ENCODE data around the gene BACE1.

The BACE1 gene

DNA sequence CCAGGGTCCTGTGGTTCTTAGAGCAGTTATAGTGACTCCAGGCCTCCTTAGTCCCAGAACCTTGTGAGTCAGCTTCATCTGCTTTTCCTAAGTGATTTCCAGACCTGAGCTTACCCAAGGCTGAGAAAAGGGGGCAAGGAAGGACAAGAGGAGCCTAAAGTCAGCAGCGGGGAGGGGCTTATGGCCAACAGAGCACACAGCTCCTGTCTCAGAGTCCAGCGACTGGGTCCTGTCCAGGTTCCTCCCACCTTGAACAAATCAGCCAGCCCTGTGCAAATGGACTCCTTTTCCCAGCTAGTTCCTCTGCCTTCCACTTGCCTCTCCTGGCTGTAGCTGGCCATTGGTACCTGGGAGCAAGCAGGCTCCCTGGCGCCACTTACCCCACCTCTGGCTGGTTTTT, 10.9 kb downstream of the BACE1 start:
- DNase-seq: no peak

DNA sequence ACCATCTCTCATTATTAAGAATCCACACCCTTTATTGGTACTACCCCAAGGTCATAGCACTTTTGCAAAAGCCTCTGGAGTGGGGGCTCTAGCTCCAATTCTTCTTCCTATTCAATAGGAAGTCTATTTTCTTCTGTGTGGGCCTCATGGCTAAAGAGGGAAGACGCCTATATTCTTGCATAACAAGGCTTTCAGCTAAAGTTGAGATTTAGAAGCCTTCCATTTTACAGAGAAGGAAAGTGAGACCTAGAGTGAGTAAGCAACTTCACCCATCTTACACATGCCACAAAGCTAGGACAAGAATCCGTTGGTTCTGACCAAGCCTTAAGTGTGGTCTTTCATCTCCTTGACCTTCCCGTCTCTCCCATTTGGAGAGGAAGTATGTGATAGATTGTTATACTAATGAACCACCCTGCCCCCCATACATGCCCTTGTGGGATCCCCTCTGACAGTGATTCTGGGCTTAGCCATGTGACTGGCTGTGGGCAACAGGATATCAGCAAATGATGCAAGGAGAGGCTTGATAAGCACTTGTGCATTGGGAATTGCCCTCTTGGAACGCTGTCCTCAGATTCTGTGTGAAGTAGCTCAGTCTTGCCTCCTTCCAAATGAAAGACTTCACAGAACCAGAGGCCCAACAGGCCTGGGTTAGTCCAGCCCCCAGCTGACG, 12.3 kb downstream of the BACE1 start:
- no peak for DNase-seq

DNA sequence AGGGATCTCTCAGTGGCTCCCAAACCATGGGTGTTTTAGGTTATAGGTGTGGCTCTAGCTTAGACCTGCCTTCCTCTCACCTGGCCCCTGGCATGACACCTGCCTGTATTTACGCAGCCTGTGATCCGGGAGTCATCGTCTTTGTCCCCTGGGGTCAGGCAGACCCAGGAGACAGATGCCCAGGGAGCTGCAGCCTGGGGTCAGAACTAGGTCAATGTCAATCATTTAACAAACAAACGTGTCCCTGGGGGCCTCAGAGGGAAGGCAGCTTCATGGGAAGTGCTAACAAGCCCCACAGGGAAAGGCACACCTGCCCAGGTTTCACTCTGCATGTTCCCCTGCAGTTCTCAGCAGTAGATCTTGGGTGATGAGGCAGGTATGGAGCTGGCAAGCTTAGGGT, 13.0 kb downstream of the BACE1 start:
- no peak for DNase-seq

DNA sequence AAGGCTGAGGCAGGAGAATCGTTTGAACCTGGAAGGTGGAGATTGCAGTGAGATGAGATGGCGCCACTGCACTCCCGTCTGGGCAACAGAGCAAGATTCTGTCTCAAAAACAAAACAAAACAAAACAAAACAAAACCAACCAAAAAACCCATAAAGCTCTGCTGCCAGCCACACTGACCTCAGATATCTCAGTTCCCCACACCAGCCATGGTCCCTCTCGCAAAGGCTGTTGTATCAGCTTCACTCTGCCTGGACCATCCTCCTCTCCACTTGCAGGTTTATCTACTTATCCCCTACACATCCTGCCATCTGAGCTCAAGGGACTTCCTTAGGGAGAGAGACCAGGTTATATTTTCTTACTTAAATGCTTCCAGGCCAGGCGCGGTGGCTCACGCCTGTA, 13.8 kb downstream of the BACE1 start:
- DNase-seq: no peak

DNA sequence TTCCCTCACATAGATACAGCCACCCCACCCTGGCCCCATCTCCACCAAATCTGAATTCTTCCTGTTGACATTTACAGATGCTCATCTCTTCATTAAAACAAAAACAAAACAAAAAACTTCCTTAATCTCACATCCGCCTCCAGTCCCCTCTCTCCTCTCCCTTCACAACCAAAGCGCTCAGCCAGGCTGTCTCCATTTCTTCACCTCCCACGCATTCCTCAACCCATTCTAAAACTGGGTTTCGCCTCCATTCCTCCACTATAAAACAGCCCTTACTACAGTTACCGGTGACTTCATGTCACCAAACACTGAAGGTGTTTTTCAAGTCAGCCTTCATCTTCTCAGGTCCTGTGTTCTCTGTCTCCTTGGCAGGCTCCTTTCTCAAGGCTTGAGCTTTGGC, 15.3 kb downstream of the BACE1 start:
- DNase-seq: no peak

DNA sequence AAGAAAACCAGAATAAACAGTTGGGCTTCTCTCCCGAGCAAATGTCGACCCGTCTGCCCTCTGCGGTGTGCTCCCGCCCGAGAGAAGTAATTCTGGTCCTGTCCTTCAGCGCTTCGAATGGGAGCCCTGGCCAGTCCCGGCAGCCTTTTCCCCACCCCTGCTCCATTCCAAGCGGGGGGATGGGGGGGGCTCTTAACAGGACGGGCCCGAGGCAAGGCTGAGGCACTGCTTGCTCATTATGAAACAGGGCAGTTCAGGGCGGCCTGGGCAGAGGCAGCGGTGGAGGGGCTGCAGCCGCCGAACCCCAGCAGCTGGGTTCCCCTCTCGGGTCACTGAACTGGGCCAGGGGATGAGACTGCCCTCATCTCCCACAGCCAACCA, 15.8 kb downstream of the BACE1 start:
- DNase-seq: no peak

DNA sequence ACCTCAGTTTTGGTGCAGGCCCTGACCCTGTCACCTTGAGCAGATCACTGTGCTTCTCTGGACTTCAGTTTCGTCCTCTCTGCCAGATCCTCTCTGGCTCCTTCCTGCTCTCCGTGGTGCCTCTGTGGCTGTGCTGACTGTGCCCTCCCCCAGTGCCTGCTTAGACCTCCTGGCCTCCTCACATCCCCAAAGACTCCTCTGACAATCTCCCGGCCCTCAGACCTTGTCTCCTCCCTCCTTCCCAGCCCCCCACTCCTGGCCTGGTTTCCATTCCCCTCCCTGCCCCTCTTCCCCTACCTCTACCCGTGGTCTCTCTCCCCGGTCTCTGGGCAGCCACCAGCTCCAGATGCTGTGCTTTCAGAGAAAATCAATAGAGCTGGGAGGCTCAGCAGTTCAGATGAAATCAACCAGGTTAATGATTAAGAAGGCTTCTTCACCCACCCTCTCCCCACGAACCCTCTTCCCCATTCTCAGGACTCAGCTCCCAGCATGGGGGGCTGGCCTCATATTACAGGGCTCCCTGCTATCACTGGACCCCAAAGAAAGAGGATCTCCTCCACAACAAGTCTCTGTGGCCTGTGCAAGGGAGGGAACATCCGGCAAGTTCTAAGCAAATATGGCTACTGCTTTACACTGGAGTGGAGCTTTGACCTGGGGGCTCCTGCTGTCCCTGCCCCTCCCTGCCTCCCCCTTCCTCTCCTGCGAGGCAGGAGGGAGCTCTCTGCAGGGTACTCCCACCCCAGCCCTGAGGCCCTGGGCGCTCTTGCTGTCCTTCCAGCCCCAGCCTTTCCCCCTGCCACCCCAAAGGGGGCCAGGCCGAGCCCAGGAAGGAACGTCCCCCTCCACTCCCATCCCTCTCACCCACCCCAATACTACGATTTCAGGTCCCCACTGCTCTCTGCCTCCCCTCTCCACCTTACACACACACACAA, 16.4 kb downstream of the BACE1 start:
- DNase-seq: no peak

DNA sequence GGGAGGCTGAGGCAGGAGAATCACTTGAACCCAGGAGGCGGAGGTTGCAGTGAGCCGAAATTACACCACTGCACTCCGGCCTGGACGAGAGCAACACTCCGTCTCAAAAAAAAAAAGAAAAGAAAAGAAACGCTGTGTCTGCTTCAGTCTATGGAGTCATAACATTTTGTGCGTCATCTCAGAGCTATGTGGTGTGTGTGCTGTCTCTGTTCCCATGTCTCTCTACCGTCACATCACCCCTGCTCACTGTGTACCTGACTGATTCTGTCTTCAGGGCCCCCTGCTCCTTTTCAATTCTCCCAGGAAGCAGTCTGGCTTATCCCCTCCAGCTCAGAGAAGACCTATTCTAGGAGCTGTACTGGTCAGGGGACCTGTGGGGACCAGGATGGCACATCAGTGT, 17.9 kb downstream of the BACE1 start:
- DNase-seq: no peak

DNA sequence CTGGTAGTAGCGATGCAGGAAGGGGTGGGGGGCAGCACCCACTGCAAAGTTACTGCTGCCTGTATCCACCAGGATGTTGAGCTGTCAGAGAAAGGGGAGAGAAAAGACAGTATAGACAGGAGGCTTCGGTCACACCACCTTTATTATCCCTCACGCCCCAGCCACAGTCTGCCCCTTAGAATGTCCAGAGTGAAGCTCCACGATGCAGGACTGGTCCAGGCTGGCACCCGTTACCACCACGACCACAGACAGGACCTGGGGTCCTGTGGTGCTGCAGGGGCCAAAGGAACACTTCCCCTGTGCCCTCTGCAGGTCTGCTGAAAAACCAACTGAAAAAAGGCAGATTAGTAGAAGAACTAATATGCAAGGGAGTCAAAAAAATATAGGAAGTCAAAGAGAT, 19.2 kb downstream of the BACE1 start:
- DNase-seq: no peak

DNA sequence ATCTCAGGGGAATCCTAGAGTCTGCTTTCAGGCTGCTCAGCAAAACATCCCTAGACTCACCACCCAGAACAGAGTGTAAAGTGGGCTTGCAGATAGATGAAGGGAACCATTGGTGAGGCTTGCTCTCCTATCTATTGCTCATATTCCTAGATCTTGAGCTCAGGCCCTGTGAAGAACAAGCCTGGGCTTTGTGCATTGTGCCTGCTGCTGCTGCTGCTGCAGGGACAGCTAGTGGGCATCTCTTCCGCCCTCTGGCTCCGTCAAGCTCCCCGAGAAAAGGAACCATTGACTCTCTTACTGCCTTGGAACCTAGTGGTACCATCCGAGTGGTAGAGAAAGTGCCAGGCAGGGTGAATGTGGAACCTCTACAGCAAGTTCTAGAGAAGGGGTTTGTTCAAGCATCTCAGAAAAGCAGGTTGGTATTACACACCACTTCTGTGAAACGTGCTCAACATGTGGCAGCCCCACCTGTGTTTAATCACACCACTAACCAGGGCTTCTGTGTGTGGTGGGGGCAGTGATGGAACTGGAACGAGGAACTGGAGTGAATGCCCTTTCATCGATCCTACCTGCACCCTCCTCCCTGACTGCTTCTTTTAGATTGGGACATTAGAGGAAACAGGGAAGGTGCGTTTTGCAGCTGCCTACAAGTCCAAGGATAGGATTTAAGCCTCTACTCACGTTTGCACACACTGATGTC, 20.5 kb downstream of the BACE1 start:
- DNase-seq: no peak

DNA sequence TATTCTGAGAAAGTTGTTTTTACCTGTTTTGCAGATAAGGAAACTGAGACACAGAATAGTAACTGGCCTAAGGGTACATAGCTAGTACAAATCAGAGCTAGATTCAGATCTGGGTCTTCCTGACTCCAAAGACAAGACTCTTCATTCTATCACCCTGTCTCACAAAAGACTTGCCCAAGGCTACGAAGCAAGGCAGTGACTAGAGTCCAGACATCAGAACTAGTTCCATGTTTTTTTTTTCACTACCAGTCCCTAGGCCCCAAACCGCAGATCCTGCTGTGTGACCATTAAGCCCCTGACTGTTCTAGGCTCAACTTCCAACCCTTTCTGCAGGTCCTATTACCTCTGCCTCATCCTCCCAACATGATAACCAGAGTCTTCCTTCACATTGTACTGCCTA, 23.4 kb downstream of the BACE1 start:
- DNase-seq: no peak

DNA sequence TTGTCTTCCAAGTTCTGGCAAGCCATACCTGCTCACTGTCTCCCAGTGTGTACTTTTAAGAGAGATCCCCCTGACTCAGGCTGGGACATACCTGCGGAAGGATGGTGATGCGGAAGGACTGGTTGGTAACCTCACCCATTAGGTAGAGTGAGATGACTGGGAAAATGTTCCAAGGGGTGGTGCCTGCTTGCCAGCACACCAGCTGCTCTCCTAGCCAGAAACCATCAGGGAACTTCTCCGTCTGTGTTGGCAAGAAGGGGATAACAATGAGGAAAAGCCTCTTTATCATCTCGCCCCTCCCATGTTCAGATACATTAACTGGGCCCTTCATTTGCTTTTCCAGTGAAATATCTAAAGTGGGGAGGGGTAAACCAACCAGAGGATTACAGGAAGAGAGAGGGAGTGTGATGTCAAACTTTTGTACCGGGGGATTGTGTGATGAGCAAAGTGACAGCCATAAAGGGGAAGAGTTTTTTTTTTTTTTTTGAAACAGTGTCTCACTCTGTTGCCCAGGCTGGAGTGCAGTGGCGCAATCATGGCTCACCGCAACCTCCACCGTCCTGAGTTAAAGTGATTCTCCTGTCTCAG, 25.2 kb downstream of the BACE1 start, which contains the start of gene BACE1-AS:
Gene BACE1-AS (plus strand): TSS at position 538 of the 588 bp plus-strand sequence.
- DNase-seq: no peak

DNA sequence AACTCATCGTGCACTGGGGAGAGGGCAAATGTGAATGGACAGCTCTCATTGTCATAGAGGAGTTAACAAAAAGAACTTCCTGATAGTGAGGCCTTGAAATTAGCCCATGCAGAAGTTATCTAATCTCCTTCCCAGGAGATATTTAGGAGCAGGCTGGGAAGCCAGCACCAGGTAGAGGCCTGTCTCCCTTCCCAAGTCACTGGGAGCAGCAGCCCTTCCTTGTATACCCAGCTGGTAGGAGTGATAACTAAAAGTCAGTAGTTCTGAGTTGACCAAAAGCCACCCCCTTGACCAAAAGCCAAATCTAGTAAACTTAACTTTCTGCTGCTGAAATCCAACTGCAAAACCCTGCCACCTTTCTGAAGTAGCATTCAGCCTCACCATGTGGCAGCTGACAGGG, 26.3 kb downstream of the BACE1 start:
- no peak for DNase-seq

DNA sequence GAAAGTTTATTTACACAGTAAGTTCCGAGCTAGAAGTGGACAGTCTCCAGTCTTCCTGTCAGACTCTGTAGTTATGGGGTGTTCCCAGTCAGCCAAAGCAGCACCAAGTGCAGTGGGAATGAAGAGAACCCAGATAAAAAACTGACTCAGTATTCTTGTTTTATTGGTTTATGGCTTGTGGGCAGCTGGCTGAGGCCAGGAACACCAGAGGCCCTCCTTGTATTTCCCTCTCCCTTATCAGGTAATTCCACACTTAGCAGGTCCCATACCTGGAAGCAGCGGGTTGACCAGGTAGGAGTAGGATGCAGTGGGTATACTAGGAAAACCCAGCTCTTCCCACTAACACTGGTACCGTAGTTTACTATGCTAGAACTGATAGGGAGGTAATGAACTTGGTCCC, 28.4 kb downstream of the BACE1 start:
- DNase-seq: no peak

DNA sequence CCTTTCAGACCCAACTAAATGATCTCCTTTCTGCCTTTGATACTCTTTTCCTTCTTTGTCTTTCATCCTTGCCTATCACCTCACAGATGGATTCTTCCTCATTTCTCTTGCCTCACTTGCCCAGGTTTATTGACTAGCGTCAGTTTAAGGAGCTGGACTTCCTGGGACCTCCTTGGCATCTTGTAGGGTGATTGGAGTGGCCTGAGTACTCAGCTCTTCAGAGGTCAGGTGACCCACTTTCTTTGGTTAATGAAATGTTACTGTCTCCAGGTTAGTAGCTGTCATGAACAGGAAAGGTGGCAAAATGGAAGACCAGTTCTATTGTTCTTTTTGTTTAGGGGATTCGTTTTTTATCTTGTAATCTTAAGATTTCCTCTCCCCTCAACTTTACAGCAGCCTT, 29.5 kb downstream of the BACE1 start:
- DNase-seq: no peak

DNA sequence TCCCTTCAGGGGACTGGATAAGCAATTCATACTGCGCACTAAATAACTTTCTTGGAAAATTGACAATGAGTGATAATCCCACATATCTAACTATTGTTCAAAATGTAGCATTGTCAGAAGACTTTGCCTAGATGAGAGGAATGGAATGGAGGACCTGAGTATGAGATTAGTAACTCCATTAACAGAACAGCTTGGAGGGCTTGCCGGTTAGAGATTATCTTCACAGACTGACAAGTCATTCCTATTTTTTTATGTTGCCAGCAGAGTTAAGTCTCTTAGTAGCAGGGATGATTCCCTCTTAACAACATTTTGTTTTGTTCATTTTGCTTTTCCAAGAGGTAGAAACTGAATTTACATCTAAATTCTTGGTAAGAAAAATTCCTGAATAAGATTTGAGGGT, 32.0 kb downstream of the BACE1 start:
- DNase-seq: no peak

DNA sequence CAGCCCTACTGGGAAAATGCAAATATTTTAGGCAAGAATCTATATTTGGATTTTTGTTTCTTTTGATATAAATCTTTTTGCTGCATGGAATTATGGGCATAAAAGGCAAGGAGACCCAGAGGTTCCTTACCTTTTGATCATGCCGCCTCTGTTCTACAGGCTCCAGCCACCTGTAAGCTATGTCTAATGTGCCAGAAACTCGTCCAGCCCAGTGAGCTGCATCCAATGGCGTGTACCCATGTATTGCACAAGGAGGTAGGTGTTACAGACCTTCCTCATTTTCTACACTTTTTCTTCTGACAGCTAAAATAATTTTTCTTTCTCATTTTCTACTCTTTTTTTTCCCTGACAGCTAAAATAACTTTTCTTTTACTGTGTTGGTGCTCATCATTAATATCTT, 33.1 kb downstream of the BACE1 start:
- no peak for DNase-seq

DNA sequence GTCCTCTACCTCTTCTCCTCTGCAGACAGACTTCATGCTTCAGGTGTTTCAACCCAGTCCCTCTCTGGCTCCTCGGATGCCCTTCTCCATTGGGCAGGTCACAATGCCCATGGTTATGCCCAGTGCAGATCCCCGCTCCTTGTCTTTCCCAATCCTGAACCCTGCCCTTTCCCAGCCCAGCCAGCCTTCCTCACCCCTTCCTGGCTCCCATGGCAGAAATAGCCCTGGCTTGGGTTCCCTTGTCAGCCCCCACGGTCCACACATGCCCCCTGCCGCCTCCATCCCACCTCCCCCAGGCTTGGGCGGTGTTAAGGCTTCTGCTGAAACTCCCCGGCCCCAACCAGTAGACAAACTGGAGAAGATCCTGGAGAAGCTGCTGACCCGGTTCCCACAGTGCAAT, 34.2 kb downstream of the BACE1 start:
- DNase-seq: no peak

DNA sequence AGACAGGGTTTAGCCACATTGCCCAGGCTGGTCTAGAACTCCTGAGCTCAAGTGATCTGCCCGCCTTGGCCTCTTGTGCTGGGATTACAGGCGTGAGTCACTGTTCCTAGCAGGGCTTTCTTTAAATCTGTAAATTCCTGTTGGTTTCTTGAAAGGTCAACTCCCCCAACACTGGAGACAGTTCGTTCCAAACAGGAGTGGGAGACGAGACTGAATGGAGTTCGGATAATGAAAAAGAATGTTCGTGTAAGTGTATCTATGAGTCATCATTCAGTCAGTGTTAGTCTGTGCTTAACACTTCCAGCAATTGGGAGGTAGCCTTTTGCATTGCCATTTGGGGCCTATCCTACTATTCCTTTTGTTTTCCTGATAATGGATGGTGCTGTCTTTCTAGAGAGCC, 34.9 kb downstream of the BACE1 start:
- DNase-seq: no peak

DNA sequence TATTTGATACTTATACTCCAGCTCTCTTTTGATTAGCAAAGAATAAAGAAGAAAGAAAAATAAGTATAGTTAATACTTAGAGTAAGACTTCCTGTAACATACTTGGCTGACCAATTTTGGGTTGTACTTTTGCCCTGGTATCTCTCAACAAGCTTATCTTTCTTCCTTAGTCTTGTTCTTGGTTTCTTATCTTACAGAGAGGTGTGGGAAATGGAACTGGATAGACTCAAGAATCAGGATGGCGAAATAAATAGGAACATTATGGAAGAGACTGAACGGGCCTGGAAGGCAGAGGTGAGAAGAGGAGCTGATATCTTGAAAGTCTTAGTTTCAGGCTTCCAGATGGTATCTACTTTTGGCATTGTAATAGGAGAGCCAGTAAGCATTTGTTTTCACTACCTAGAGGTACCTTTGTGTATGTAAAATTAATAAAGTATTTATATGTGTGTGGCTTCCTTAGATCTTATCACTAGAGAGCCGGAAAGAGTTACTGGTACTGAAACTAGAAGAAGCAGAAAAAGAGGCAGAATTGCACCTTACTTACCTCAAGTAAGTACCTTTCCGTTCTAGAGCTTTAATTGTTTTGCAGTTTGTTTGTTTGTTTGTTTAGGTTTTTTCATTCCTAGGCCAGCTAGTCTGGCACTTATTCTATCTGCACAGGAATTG, 36.2 kb downstream of the BACE1 start:
- no peak for DNase-seq

DNA sequence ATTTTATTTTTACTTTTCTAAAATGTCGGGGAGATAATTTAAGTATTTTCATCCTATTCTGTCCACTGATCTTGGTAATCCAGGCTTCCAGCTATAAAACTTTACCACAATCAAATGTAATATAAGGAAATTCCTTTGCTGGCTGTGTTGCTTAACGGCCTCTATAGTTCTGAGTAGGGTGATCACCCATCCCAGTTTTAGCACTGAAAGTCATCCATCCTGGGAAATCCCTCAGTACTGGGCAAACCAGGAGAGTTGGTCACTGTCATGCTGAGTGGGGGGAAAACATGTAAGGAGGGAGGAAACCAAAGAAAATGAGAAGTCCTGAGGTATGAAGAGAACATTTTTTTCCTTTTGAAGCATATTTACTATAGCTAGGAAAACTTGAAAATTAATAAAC, 37.7 kb downstream of the BACE1 start:
- DNase-seq: no peak

DNA sequence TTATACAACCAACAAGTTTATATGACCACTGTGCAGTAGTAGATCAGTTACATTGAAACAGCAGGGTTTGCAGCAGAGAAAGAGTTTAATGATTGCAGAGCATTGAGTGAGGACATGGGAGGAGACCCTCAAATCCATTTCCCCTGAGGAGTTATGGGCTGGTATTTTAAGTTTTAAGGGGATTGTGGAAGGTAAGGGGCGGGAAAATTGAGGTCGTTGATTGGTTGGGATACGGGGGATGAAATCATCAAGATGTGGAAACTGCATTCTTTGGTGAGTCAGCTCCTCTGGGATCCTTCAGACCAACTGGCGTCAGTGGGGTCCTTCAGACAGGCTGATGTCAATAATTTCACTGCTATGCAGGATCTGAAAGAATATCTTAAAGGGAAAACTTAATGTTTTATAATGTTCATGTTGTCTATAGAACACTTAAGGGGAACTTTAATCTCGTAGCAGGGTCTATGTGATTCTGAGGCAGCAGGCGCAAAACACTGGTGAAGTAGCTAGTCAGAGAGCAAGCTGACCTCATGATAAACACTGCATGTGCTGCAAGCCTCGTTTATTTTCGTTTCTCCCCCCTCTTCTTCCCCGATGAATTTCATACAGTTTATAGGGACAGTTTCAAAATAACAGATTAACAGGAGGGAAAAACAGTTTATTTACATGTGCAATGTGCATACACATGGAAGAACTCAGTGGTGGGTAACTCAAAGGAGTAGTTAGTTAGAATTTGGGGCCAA, 42.3 kb downstream of the BACE1 start:
- no peak for DNase-seq

Measured in activated CD4-positive, alpha-beta T cell treated with anti-CD3 and anti-CD28 coated beads for 48 hours (primary cell).